Kidney epithelial cell (primary cell): Measurements from ENCODE around the gene CLMP. TPM values are rescaled to one million over a fixed set of nuclear protein-coding genes. Genes with fewer than 3 reads are reported as not detected.

Source experiments
- DNase-seq: peaks from one replicate; pipeline ENCODE4 v3.0.0-alpha.2; 2010; ENCODE audit warnings: low read depth
- H3K27me3 ChIP-seq: 2 replicates; pipeline ENCODE4 v1.6.0; 2011; ENCODE audit warnings: low read length; ENCODE audit not compliant: control insufficient read depth, insufficient read depth
- H3K36me3 ChIP-seq: 2 replicates; pipeline ENCODE4 v1.5.1; 2011; ENCODE audit warnings: low read length; ENCODE audit not compliant: control insufficient read depth, insufficient read depth
- H3K4me3 ChIP-seq: 2 replicates; pipeline ENCODE4 v1.5.1; 2011; ENCODE audit warnings: low read depth, mild to moderate bottlenecking, control low read depth, low read length
- total RNA-seq: library from RNA; depleted of rRNA; stranded (reverse); fragments of >200 nt; gene quantifications from 2 replicates; pipeline ENCODE4 v1.2.3, GENCODE V29; 2015
- TF ChIP-seq, protein P1 (sequence below): IDR thresholded peaks from 2 replicates; pipeline ENCODE4 v1.5.1; 2011; ENCODE audit warnings: mild to moderate bottlenecking, moderate library complexity, low read length, control low read depth, inconsistent platforms; ENCODE audit not compliant: insufficient read depth, poor library complexity, severe bottlenecking

CLMP gene
- total RNA-seq, 1 donor from 2014 or later = 6.4 TPM

DNA sequence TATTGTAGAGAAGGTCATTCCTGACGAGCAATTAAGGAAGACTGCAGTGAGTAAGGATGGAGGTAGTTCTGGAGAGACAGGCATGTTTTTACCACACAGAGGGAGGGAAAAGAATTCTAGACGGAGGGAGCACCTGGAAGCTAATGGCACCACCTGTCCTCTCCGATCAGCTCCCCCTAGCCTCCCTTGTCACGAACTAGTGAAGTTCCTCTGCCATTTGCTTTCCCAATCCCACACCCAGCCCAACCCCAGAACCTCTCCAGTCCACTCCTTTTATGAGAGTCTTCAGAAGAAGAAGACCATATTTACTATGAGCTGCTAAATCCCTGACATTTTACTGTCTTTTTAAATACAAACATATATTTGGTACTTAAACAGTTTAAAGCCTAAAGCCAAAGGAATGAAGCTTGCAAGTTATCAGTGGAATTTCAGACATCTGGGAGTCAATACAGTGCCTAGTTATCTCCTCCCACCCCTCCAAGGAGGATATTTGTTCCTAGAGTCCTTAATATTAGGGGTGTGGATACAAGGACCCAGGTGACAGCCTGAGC, 87.0 kb downstream of the CLMP start:
- no peaks in the 10 kb centered on the region for H3K27me3 ChIP-seq
- DNase-seq = no peak
- H3K4me3 ChIP-seq = no peak overlapping the region
- TF ChIP-seq, protein P1, sequence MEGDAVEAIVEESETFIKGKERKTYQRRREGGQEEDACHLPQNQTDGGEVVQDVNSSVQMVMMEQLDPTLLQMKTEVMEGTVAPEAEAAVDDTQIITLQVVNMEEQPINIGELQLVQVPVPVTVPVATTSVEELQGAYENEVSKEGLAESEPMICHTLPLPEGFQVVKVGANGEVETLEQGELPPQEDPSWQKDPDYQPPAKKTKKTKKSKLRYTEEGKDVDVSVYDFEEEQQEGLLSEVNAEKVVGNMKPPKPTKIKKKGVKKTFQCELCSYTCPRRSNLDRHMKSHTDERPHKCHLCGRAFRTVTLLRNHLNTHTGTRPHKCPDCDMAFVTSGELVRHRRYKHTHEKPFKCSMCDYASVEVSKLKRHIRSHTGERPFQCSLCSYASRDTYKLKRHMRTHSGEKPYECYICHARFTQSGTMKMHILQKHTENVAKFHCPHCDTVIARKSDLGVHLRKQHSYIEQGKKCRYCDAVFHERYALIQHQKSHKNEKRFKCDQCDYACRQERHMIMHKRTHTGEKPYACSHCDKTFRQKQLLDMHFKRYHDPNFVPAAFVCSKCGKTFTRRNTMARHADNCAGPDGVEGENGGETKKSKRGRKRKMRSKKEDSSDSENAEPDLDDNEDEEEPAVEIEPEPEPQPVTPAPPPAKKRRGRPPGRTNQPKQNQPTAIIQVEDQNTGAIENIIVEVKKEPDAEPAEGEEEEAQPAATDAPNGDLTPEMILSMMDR = no peak
- H3K36me3 ChIP-seq = no peaks in the 10 kb centered on the region

DNA sequence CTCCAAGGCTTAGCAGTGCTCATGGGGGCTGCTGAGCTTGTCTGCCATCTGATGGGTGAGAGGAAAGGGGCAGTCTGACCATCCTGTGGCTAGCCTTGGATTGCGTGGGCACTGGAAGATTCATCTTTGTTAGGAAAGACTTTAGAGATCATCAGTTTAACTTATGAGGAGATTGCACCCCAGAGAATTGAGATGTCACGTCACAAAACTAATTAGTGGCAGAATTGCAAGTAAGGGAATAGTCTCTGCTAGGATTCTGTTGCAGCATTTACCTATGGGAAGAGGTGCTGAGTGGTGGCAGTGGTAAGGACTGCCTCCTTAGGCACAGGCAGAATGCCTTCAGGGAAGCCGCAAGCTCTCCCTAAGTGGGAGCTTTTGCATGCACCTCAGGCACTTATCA, 90.4 kb downstream of the CLMP start:
- Histone ChIP-seq H3K4me3 (no peak overlapping the region), H3K27me3 (no peaks in the 10 kb centered on the region), H3K36me3 (no peaks in the 10 kb centered on the region)
- no peak for DNase-seq
- TF ChIP-seq, protein P1 = no peak

DNA sequence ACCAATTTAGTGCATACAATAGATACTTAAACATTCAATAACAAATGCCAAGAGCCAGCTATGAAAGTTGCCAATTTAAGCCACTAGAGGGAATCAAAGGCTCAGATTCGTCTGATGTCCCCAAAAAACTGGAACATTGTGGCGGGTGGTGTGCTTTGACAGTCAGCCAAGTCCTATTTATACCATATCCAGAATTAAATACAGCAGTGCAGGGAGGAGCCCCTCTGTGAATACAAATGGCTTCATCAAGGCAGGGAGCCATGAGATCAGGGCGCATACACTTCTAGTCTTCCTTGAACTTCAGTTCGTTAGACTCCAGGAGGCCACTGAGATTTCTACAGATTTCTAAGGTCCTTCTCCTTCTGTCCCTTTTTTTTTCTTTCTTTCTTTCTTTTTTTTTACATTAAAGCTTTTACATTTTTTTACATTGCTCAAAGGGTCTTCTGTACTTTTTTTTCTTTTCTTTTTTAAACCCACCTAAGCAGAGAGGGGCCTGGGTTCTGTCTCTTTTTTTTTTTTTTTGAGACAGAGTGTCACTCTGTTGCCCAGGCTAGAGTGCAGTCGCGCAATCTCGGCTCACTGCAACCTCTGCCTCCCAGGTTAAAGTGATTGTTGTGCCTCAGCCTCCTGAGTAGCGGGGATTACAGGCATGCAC, 91.6 kb downstream of the CLMP start:
- H3K27me3 ChIP-seq = no peaks in the 10 kb centered on the region
- TF ChIP-seq, protein P1 = peak; percentile 65
- no peak for DNase-seq
- no peak overlapping the region for H3K4me3 ChIP-seq
- H3K36me3 ChIP-seq = no peaks in the 10 kb centered on the region

DNA sequence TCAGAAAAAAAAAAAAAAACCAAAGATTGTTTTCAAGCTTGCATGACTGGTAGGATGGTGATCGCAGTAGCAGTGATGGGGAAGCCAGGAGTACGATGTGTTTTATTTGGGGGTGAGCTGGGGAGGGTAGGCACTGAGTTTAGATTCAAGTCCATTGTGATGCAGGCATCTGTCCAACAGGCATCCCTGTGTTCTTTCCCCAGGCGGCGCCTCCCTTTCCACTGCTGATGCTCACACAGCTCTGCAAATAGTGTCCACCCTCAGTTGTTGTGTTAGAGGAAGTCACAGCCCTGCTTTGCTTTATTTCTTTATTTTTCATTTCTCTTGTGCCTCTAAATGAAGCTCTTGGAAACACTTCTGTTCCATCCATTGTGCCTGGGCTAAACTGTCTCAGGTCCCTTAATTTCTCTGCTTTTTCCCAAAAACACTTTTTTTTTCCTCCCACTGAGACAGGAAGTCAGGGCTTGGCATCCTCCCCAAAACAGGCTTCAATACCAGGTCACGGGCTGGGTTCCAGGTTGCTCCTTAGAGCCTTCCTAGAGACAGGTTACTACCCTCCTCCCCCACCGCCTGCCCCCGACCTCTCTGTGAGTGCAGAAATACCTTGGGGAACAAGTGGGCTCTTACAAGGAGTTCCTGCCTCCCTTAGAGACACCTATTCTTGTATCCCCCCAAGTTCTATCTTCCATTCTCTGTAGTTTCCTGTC, 94.5 kb downstream of the CLMP start:
- no peaks in the 10 kb centered on the region for H3K27me3 ChIP-seq
- no peak overlapping the region for H3K4me3 ChIP-seq
- DNase-seq = no peak
- H3K36me3 ChIP-seq = no peaks in the 10 kb centered on the region
- TF ChIP-seq, protein P1 = no peak

GRCh38 chr11:123098990-123099389, 96.1 kb downstream of the CLMP start:
- no peak overlapping the region for H3K4me3 ChIP-seq
- no peaks in the 10 kb centered on the region for H3K27me3 ChIP-seq
- DNase-seq = no peak
- no peaks in the 10 kb centered on the region for H3K36me3 ChIP-seq
- TF ChIP-seq, protein P1 = no peak
